Effector memory CD4-positive, alpha-beta T cell (primary cell): ENCODE data around the gene WDR45.

Experiments used
- DNase-seq, 3 donors: peaks; one replicate each; pipeline ENCODE4 v3.0.0-alpha.2; 2020
- H3K27ac ChIP-seq: 2 replicates; pipeline ENCODE4 v1.7.0; 2013; ENCODE audit warnings: mild to moderate bottlenecking, low read length, moderate library complexity; ENCODE audit not compliant: insufficient read depth, poor library complexity, severe bottlenecking
- H3K27me3 ChIP-seq: replicated peaks from 2 replicates; pipeline ENCODE4 v1.7.0; 2013; ENCODE audit warnings: mild to moderate bottlenecking, low read length; ENCODE audit not compliant: insufficient read depth, control insufficient read depth, poor library complexity, severe bottlenecking
- H3K36me3 ChIP-seq: 2 replicates; pipeline ENCODE4 v1.7.0; 2013; ENCODE audit warnings: mild to moderate bottlenecking, low read length, moderate library complexity; ENCODE audit not compliant: control insufficient read depth, insufficient read depth
- H3K4me1 ChIP-seq: 2 replicates; pipeline ENCODE4 v1.7.0; 2013; ENCODE audit warnings: low read length, mild to moderate bottlenecking; ENCODE audit not compliant: control insufficient read depth, insufficient read depth, poor library complexity, severe bottlenecking
- H3K4me3 ChIP-seq: 2 replicates; pipeline ENCODE4 v1.7.0; 2013; ENCODE audit warnings: low read length, low read depth, mild to moderate bottlenecking; ENCODE audit not compliant: insufficient read depth, poor library complexity, severe bottlenecking
- H3K9me3 ChIP-seq: 2 replicates; pipeline ENCODE4 v1.7.0; 2013; ENCODE audit warnings: mild to moderate bottlenecking, low read length, moderate library complexity; ENCODE audit not compliant: control insufficient read depth

The WDR45 gene

GRCh38 chrX:49037883-49038475 is 41.7 kb downstream of the WDR45 start:
- H3K4me3 ChIP-seq, result no peak overlapping the region
- DNase-seq, result no peak
- peaks cover 14% of the 10 kb centered on the region for H3K4me1 ChIP-seq
- no peak overlapping the region for H3K27ac ChIP-seq
- H3K36me3 ChIP-seq, result peaks cover 23% of the 10 kb centered on the region
- no peaks in the 10 kb centered on the region for H3K27me3 ChIP-seq
- H3K9me3 ChIP-seq, result no peaks in the 10 kb centered on the region

GRCh38 chrX:49030283-49030682 is 49.4 kb downstream of the WDR45 start:
- no peak for DNase-seq

DNA sequence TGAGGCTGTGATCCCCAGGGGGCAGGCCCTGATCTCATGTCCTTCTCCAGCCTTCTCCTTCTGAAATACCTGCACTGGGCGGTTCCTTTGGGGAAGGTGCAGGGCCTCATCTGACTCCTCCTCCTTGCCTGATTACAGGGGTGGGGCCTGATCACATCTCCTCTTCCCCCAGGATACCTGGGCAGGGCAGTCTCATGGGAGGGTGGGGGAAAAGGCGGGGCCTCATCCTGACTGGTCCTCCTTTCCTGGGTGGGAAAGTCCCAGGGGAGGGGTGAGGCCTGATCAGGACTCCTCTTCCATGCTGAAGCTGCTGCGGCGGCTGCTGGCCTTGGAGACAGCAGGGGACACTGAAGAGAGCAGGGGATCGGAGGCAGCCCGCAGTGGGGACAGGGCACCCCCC is 49.8 kb downstream of the WDR45 start:
- no peaks in the 10 kb centered on the region for H3K9me3 ChIP-seq
- no peaks in the 10 kb centered on the region for H3K27me3 ChIP-seq
- H3K4me3 ChIP-seq, result no peak overlapping the region
- H3K36me3 ChIP-seq, result peaks cover 9% of the 10 kb centered on the region
- H3K27ac ChIP-seq, result no peak overlapping the region
- no peaks in the 10 kb centered on the region for H3K4me1 ChIP-seq
- DNase-seq, result no peak

More at GRCh38 chrX:49030283-49030682, 49.4 kb downstream of the WDR45 start:
- Histone ChIP-seq H3K27ac (no peak overlapping the region), H3K4me3 (no peak overlapping the region), H3K4me1 (no peaks in the 10 kb centered on the region), H3K9me3 (no peaks in the 10 kb centered on the region), H3K27me3 (no peaks in the 10 kb centered on the region), H3K36me3 (peaks cover 9% of the 10 kb centered on the region)
